ENCODE data around the gene IMPDH1. TPM values are rescaled to one million over a fixed set of nuclear protein-coding genes. Genes with fewer than 3 reads are reported as not detected.
A peak's percentile ranks its signal among the peaks of the same experiment; 100 is the strongest.

The IMPDH1 gene
- total RNA-seq, 1 experiment from 2014 or later = 114 TPM

- no peaks in the 10 kb centered on the region; the same call in 1 of the 2 replicates for H3K36me3 ChIP-seq (ENCODE audit: control insufficient read depth, insufficient read depth, low read length)
- no peaks in the 10 kb centered on the region for H3K27me3 ChIP-seq (ENCODE audit: control insufficient read depth, insufficient read depth, low read length)
- no peak overlapping the region for H3K4me3 ChIP-seq (ENCODE audit: low read depth in 2 of 2, low read length in 2 of 2)
- DNase-seq (ENCODE audit: low read depth, low spot score) (no peak), ATAC-seq (peak; percentile 11; the same call in 1 of the 2 replicates)
- in situ Hi-C loops (cut with HindIII; ENCODE audit: low pct_unique_long_range_greater_than_20kb, low sequenced_read_pairs) = no loop called here
- H3K9me3 ChIP-seq (ENCODE audit: control insufficient read depth, insufficient read depth, low read depth, low read length) = no peaks in the 10 kb centered on the region
- 0 out of 2 replicates have a peak, but pooled peaks cover 5% of the 10 kb centered on the region for H3K4me1 ChIP-seq (ENCODE audit: control insufficient read depth, insufficient read depth, low read length)
- H3K27ac ChIP-seq (ENCODE audit: low read length) = no peak overlapping the region
- POLR2A ChIA-PET = no interaction called here
- no peak for TF ChIP-seq CTCF (IDR thresholded peaks at IDR 0.05)
- TF ChIP-seq REST (IDR thresholded peaks at IDR 0.05; ENCODE audit: insufficient read depth in 1 of 2, low read depth in 2 of 2, low read length in 1 of 2) = no peak
- TF ChIP-seq TCF7L2 (IDR thresholded peaks at IDR 0.05; ENCODE audit: low read depth, low read length) = no peak
- no peak for TF ChIP-seq SIN3A (IDR thresholded peaks at IDR 0.05; ENCODE audit: borderline replicate concordance, insufficient read depth, low read depth, low read length)
- no peak for TF ChIP-seq POLR2AphosphoS5 (IDR thresholded peaks at IDR 0.05; ENCODE audit: low read depth, low read length)
- intact Hi-C loops (cut with micrococcal nuclease; ENCODE audit: unreplicated experiment) = no loop called here
- CTCF ChIA-PET = interaction anchor here (0.6 to 1.1 kb wide), 2 partner anchors 22 to 43 kb away, joined by 4 to 8 read pairs; no protein-coding TSS in a partner anchor
- BruUV-seq (replicated peaks) = no TSS peak
These were observed 20.0 kb downstream of the IMPDH1 start for GRCh38 chr7:128389618-128390329.

GRCh38 chr7:128389085-128389617, 20.6 kb downstream of the IMPDH1 start:
- in situ Hi-C loops (cut with HindIII; ENCODE audit: low pct_unique_long_range_greater_than_20kb, low sequenced_read_pairs) (no loop called here), intact Hi-C loops (cut with micrococcal nuclease; ENCODE audit: unreplicated experiment) (no loop called here)
- BruUV-seq (replicated peaks) = no TSS peak
- Histone ChIP-seq H3K4me1 (ENCODE audit: control insufficient read depth, insufficient read depth, low read length) (0 out of 2 replicates have a peak, but pooled peaks cover 5% of the 10 kb centered on the region), H3K36me3 (ENCODE audit: control insufficient read depth, insufficient read depth, low read length) (no peaks in the 10 kb centered on the region), H3K9me3 (ENCODE audit: control insufficient read depth, insufficient read depth, low read depth, low read length) (no peaks in the 10 kb centered on the region), H3K27me3 (ENCODE audit: control insufficient read depth, insufficient read depth, low read length) (no peaks in the 10 kb centered on the region), H3K27ac (ENCODE audit: low read length) (no peak overlapping the region), H3K4me3 (ENCODE audit: low read depth in 2 of 2, low read length in 2 of 2) (no peak overlapping the region)
- POLR2A ChIA-PET = no interaction called here
- ATAC-seq = peak; percentile 23; the same call in 1 of the 2 replicates
- CTCF ChIA-PET = interaction anchor here (0.6 to 1.1 kb wide), 2 partner anchors 22 to 42 kb away, joined by 4 to 8 read pairs; no protein-coding TSS in a partner anchor
- TF ChIP-seq REST (IDR thresholded peaks at IDR 0.05; ENCODE audit: insufficient read depth in 1 of 2, low read depth in 2 of 2, low read length in 1 of 2) (no peak), CTCF (IDR thresholded peaks at IDR 0.05) (no peak), POLR2AphosphoS5 (IDR thresholded peaks at IDR 0.05; ENCODE audit: low read depth, low read length) (no peak), SIN3A (IDR thresholded peaks at IDR 0.05; ENCODE audit: borderline replicate concordance, insufficient read depth, low read depth, low read length) (no peak), TCF7L2 (IDR thresholded peaks at IDR 0.05; ENCODE audit: low read depth, low read length) (no peak)
- DNase-seq (ENCODE audit: low read depth, low spot score) = no peak

All from Panc1 (cell line).